UCSD-AML1 (cell line): ENCODE results near the gene CLK4.
"Not testable (repeated sequence)": the region's sequence is repeated elsewhere in the genome, so short reads cannot be mapped to it uniquely, and the experiment has no call there.

ENCODE experiments used
- DNase-seq: peaks from one replicate; lab custom pipeline; 2025; ENCODE audit not compliant: unreplicated experiment; lab: John Stamatoyannopoulos, UW

CLK4 gene

GRCh38 chr5:178589180-178590140 is 37.4 kb downstream of the CLK4 start:
- DNase-seq: peak; percentile 70

- DNase-seq: no peak
Measured at GRCh38 chr5:178588769-178589168, 38.1 kb downstream of the CLK4 start.

- DNase-seq: no peak
Measured at GRCh38 chr5:178587763-178588611, 38.9 kb downstream of the CLK4 start.

- no peak for DNase-seq
Measured at GRCh38 chr5:178586396-178586795, 40.5 kb downstream of the CLK4 start.

GRCh38 chr5:178585421-178585820 is 41.4 kb downstream of the CLK4 start:
- DNase-seq: not testable (repeated sequence)

GRCh38 chr5:178583279-178583678 is 43.6 kb downstream of the CLK4 start:
- no peak for DNase-seq

GRCh38 chr5:178582291-178582690 is 44.6 kb downstream of the CLK4 start:
- no peak for DNase-seq

GRCh38 chr5:178581621-178582020 is 45.2 kb downstream of the CLK4 start:
- no peak for DNase-seq

GRCh38 chr5:178580271-178580955 is 46.4 kb downstream of the CLK4 start:
- DNase-seq: no peak

GRCh38 chr5:178577944-178578343 is 48.9 kb downstream of the CLK4 start:
- no peak for DNase-seq

- no peak for DNase-seq
Measured at GRCh38 chr5:178577376-178577839, 49.4 kb downstream of the CLK4 start.

- no peak for DNase-seq
Measured at GRCh38 chr5:178576591-178577351, 50.1 kb downstream of the CLK4 start.

GRCh38 chr5:178573216-178573615 is 53.6 kb downstream of the CLK4 start:
- DNase-seq: no peak

GRCh38 chr5:178572617-178573016 is 54.2 kb downstream of the CLK4 start:
- no peak for DNase-seq

- no peak for DNase-seq
Measured at GRCh38 chr5:178569485-178569884, 57.4 kb downstream of the CLK4 start.

GRCh38 chr5:178564811-178565550 is 61.9 kb downstream of the CLK4 start:
- DNase-seq: no peak

GRCh38 chr5:178564397-178564796 is 62.5 kb downstream of the CLK4 start:
- DNase-seq: no peak

- no peak for DNase-seq
Measured at GRCh38 chr5:178563621-178564020, 63.2 kb downstream of the CLK4 start.

- no peak for DNase-seq
Measured at GRCh38 chr5:178561746-178562264, 65.0 kb downstream of the CLK4 start.
